HG03342 (cell line): ENCODE results near the gene HMGB3.
"Not testable (repeated sequence)": the region's sequence is repeated elsewhere in the genome, so short reads cannot be mapped to it uniquely, and the experiment has no call there.

Experiments
- ATAC-seq: cut with Tn5 transposase; IDR thresholded peaks from one replicate; pipeline ENCODE4 v1.9.1; 2021; ENCODE audit warnings: mild to moderate bottlenecking, moderate library complexity; ENCODE audit not compliant: unreplicated experiment

Gene HMGB3

GRCh38 chrX:150982788-150983520, at the start of gene HMGB3:
TSS of gene HMGB3 (plus strand) at chrX:150983335. CDS start at chrX:150985600, 2,265 bp downstream.
- ATAC-seq, result peak; percentile 97

- ATAC-seq, result no peak
These were observed 49.2 kb upstream of the HMGB3 start for GRCh38 chrX:150933945-150934350.

GRCh38 chrX:150934453-150934852, 48.7 kb upstream of the HMGB3 start:
- no peak for ATAC-seq

GRCh38 chrX:150935467-150935866, 47.7 kb upstream of the HMGB3 start:
- ATAC-seq, result no peak

GRCh38 chrX:150936556-150936955, 46.6 kb upstream of the HMGB3 start:
- ATAC-seq, result no peak

- no peak for ATAC-seq
These were observed 42.2 kb upstream of the HMGB3 start for GRCh38 chrX:150940844-150941495.

- ATAC-seq, result no peak
These were observed 41.6 kb upstream of the HMGB3 start for GRCh38 chrX:150941580-150941979.

- no peak for ATAC-seq
These were observed 40.1 kb upstream of the HMGB3 start for GRCh38 chrX:150942942-150943594.

GRCh38 chrX:150944233-150944632, 38.9 kb upstream of the HMGB3 start:
- ATAC-seq, result no peak

- no peak for ATAC-seq
These were observed 28.2 kb upstream of the HMGB3 start for GRCh38 chrX:150954951-150955350.

GRCh38 chrX:150955590-150955989, 27.5 kb upstream of the HMGB3 start:
- no peak for ATAC-seq

GRCh38 chrX:150958177-150958576, 25.0 kb upstream of the HMGB3 start:
- ATAC-seq, result no peak

GRCh38 chrX:150959557-150959956, 23.6 kb upstream of the HMGB3 start:
- ATAC-seq, result no peak

- no peak for ATAC-seq
These were observed 21.5 kb upstream of the HMGB3 start for GRCh38 chrX:150961631-150962030.

- ATAC-seq, result not testable (repeated sequence)
These were observed 18.7 kb upstream of the HMGB3 start for GRCh38 chrX:150964416-150964815.

GRCh38 chrX:150966235-150966634, 16.9 kb upstream of the HMGB3 start:
- ATAC-seq, result no peak

- ATAC-seq, result no peak
These were observed 16.4 kb upstream of the HMGB3 start for GRCh38 chrX:150966742-150967141.

GRCh38 chrX:150967786-150968185, 15.3 kb upstream of the HMGB3 start:
- ATAC-seq, result no peak

- ATAC-seq, result no peak
These were observed 14.0 kb upstream of the HMGB3 start for GRCh38 chrX:150968862-150969720.

- ATAC-seq, result no peak
These were observed 10.7 kb upstream of the HMGB3 start for GRCh38 chrX:150972450-150972849.
